ENCODE results near the gene ANTXR1.
A peak's percentile ranks its signal among the peaks of the same experiment; 100 is the strongest.

- peak in 2 of 3 experiments; percentile 2 to 23; a peak in 1 of 4 replicates for TF ChIP-seq CTCF (IDR thresholded peaks at IDR 0.05; ENCODE audit: control extremely low read depth in 1 of 3, insufficient read depth in 1 of 3, low read depth in 1 of 3, low read length in 3 of 3)
- no peak for TF ChIP-seq EZH2 (IDR thresholded peaks at IDR 0.05; ENCODE audit: low read depth, low read length, severe bottlenecking)
- TF ChIP-seq GABPA (IDR thresholded peaks at IDR 0.05; ENCODE audit: borderline replicate concordance, insufficient read depth, low read length) = no peak
Observed at GRCh38 chr2:69119104-69119894, 106.3 kb downstream of the ANTXR1 start.

Data from H1 (cell line).